ENCODE data around the gene FRRS1. TPM values are rescaled to one million over a fixed set of nuclear protein-coding genes. Genes with fewer than 3 reads are reported as not detected.

FRRS1 gene
- total and polyA plus RNA-seq, 10 of the 15 experiments (the other 5 are each of a cell fraction or from before 2014, with no cell fraction given) = 0.13 to 18.9 (median 8.0) TPM

DNA sequence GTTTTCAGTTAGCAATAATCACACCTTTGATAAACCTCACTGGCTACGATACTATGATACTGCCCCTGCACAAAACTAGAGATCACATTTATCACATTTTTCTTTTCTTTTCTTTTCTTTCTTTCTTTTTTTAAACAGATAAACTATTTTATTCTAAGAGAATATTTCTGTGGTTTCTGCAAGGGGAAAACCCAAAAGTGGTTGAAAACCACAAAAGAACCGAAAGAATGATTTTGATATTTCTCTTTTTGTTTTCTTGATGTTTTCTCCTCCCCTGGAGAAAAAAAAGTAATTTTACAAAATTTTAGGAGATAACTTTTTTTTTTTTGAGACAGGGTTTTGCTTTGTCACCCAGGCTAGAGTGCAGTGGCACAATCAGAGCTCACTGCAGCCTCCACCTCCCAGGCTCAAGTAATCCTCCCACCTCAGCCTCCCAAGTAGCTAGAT is 18.4 kb upstream of the FRRS1 start (continued):
- TF ChIP-seq, protein P1, sequence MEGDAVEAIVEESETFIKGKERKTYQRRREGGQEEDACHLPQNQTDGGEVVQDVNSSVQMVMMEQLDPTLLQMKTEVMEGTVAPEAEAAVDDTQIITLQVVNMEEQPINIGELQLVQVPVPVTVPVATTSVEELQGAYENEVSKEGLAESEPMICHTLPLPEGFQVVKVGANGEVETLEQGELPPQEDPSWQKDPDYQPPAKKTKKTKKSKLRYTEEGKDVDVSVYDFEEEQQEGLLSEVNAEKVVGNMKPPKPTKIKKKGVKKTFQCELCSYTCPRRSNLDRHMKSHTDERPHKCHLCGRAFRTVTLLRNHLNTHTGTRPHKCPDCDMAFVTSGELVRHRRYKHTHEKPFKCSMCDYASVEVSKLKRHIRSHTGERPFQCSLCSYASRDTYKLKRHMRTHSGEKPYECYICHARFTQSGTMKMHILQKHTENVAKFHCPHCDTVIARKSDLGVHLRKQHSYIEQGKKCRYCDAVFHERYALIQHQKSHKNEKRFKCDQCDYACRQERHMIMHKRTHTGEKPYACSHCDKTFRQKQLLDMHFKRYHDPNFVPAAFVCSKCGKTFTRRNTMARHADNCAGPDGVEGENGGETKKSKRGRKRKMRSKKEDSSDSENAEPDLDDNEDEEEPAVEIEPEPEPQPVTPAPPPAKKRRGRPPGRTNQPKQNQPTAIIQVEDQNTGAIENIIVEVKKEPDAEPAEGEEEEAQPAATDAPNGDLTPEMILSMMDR (IDR thresholded peaks at IDR 0.05 in 2 of 3, conservative IDR thresholded peaks at IDR 0.05 in 1 of 3; ENCODE audit: control insufficient read depth in 2 of 3, extremely low read depth in 1 of 3, insufficient read depth in 1 of 3, low read depth in 3 of 3, low read length in 3 of 3) = no peak
- no peak for TF ChIP-seq NRF1 (conservative IDR thresholded peaks at IDR 0.05; ENCODE audit: low read depth, low read length)
- TF ChIP-seq EGR1 (IDR thresholded peaks at IDR 0.05; ENCODE audit: borderline replicate concordance in 1 of 2, low read depth in 2 of 2, low read length in 2 of 2) = no peak
- TF ChIP-seq IKZF1 (conservative IDR thresholded peaks at IDR 0.05) = peak; percentile 44; the same call in 1 of the 2 replicates
- TF ChIP-seq, protein P2, sequence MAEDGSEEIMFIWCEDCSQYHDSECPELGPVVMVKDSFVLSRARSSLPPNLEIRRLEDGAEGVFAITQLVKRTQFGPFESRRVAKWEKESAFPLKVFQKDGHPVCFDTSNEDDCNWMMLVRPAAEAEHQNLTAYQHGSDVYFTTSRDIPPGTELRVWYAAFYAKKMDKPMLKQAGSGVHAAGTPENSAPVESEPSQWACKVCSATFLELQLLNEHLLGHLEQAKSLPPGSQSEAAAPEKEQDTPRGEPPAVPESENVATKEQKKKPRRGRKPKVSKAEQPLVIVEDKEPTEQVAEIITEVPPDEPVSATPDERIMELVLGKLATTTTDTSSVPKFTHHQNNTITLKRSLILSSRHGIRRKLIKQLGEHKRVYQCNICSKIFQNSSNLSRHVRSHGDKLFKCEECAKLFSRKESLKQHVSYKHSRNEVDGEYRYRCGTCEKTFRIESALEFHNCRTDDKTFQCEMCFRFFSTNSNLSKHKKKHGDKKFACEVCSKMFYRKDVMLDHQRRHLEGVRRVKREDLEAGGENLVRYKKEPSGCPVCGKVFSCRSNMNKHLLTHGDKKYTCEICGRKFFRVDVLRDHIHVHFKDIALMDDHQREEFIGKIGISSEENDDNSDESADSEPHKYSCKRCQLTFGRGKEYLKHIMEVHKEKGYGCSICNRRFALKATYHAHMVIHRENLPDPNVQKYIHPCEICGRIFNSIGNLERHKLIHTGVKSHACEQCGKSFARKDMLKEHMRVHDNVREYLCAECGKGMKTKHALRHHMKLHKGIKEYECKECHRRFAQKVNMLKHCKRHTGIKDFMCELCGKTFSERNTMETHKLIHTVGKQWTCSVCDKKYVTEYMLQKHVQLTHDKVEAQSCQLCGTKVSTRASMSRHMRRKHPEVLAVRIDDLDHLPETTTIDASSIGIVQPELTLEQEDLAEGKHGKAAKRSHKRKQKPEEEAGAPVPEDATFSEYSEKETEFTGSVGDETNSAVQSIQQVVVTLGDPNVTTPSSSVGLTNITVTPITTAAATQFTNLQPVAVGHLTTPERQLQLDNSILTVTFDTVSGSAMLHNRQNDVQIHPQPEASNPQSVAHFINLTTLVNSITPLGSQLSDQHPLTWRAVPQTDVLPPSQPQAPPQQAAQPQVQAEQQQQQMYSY (CRISPR knock-in tag; IDR thresholded peaks at IDR 0.05) = no peak
- peak; percentile 57 for TF ChIP-seq MEF2B (IDR thresholded peaks at IDR 0.05; ENCODE audit: partially characterized antibody, poor library complexity, severe bottlenecking)
- no peak for TF ChIP-seq CEBPB (IDR thresholded peaks at IDR 0.05; ENCODE audit: borderline replicate concordance in 1 of 2, low read depth in 2 of 2, low read length in 2 of 2)
- TF ChIP-seq CREB1 (IDR thresholded peaks at IDR 0.05; ENCODE audit: low read depth) = no peak
- TF ChIP-seq, protein P3, sequence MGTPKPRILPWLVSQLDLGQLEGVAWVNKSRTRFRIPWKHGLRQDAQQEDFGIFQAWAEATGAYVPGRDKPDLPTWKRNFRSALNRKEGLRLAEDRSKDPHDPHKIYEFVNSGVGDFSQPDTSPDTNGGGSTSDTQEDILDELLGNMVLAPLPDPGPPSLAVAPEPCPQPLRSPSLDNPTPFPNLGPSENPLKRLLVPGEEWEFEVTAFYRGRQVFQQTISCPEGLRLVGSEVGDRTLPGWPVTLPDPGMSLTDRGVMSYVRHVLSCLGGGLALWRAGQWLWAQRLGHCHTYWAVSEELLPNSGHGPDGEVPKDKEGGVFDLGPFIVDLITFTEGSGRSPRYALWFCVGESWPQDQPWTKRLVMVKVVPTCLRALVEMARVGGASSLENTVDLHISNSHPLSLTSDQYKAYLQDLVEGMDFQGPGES (IDR thresholded peaks at IDR 0.05) = no peak
- TF ChIP-seq, protein P4, sequence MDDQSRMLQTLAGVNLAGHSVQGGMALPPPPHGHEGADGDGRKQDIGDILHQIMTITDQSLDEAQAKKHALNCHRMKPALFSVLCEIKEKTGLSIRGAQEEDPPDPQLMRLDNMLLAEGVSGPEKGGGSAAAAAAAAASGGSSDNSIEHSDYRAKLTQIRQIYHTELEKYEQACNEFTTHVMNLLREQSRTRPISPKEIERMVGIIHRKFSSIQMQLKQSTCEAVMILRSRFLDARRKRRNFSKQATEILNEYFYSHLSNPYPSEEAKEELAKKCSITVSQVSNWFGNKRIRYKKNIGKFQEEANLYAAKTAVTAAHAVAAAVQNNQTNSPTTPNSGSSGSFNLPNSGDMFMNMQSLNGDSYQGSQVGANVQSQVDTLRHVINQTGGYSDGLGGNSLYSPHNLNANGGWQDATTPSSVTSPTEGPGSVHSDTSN (IDR thresholded peaks at IDR 0.05; ENCODE audit: insufficient replicate concordance, low read depth, low read length) = no peak
- no peak for TF ChIP-seq BMI1 (IDR thresholded peaks at IDR 0.05; ENCODE audit: borderline replicate concordance)
- TF ChIP-seq LARP7 (IDR thresholded peaks at IDR 0.05) = no peak
- no peak for TF ChIP-seq POLR2A (IDR thresholded peaks at IDR 0.05; ENCODE audit: low read depth, low read length)
- no peak for TF ChIP-seq SRF (IDR thresholded peaks at IDR 0.05; ENCODE audit: low read depth in 2 of 2, low read length in 2 of 2)
- TF ChIP-seq SUZ12 (IDR thresholded peaks at IDR 0.05; ENCODE audit: unreplicated experiment) = no peak
- TF ChIP-seq DPF2 (IDR thresholded peaks at IDR 0.05) = peak; percentile 16; the same call in 1 of the 2 replicates
- TF ChIP-seq, protein P5, sequence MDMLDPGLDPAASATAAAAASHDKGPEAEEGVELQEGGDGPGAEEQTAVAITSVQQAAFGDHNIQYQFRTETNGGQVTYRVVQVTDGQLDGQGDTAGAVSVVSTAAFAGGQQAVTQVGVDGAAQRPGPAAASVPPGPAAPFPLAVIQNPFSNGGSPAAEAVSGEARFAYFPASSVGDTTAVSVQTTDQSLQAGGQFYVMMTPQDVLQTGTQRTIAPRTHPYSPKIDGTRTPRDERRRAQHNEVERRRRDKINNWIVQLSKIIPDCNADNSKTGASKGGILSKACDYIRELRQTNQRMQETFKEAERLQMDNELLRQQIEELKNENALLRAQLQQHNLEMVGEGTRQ (IDR thresholded peaks at IDR 0.05; ENCODE audit: borderline replicate concordance, low read depth, low read length) = no peak
- no peak for TF ChIP-seq KLF5 (IDR thresholded peaks at IDR 0.05; ENCODE audit: partially characterized antibody)
- TF ChIP-seq, protein P6, sequence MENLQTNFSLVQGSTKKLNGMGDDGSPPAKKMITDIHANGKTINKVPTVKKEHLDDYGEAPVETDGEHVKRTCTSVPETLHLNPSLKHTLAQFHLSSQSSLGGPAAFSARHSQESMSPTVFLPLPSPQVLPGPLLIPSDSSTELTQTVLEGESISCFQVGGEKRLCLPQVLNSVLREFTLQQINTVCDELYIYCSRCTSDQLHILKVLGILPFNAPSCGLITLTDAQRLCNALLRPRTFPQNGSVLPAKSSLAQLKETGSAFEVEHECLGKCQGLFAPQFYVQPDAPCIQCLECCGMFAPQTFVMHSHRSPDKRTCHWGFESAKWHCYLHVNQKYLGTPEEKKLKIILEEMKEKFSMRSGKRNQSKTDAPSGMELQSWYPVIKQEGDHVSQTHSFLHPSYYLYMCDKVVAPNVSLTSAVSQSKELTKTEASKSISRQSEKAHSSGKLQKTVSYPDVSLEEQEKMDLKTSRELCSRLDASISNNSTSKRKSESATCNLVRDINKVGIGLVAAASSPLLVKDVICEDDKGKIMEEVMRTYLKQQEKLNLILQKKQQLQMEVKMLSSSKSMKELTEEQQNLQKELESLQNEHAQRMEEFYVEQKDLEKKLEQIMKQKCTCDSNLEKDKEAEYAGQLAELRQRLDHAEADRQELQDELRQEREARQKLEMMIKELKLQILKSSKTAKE (IDR thresholded peaks at IDR 0.05; ENCODE audit: low read depth, poor library complexity, severe bottlenecking) = peak; percentile 63
